ENCODE data around the gene BLOC1S4. TPM values are rescaled to one million over a fixed set of nuclear protein-coding genes. Genes with fewer than 3 reads are reported as not detected.
A peak's percentile ranks its signal among the peaks of the same experiment; 100 is the strongest.

The BLOC1S4 gene
- total and polyA plus RNA-seq, 2 experiments from 2014 or later, result 22.7 to 27.3 TPM

DNA sequence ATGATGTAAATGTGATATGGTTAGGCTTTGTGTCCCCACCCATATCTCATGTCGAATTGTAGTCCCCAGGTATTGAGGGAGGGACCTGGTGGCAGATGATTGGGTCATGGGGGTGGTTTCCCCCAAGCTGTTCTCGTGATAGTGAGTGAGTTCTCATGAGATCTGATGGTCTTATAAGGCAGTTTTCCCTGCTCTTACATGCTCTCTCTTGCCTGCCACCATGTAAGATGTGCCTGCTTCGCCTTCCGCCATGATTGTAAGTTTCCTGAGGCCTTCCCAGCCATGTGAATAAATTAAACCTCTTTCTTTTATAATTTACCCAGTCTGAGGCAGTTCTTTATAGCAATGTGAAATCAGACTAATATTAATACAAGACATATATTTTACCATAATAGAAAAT lies 23.9 kb downstream of the BLOC1S4 start:
- in situ Hi-C loops (cut with MboI), result no loop called here
- H3K4me3 ChIP-seq, result no peak overlapping the region
- H3K4me1 ChIP-seq (ENCODE audit: insufficient read depth), result no peaks in the 10 kb centered on the region
- no peak for DNase-seq
- no peaks in the 10 kb centered on the region for H3K27me3 ChIP-seq (replicated peaks; ENCODE audit: insufficient read depth)
- no peaks in the 10 kb centered on the region for H3F3A ChIP-seq (ENCODE audit: insufficient read depth)
- H3K9ac ChIP-seq, result no peak overlapping the region
- H3K27ac ChIP-seq, result no peak overlapping the region
- 58 to 63% methylated on average over 4 of the region's 4 CpGs for WGBS, 2 experiments (ENCODE audit: low coverage in 1 of 2, low lambda C conversion rate in 2 of 2, missing lambda C conversion rate in 2 of 2)
- H4K20me1 ChIP-seq (ENCODE audit: insufficient read depth), result no peaks in the 10 kb centered on the region
- TF ChIP-seq EZH2phosphoT487 (IDR thresholded peaks at IDR 0.05; ENCODE audit: insufficient read depth, low read depth), result no peak
- TF ChIP-seq EZH2 (IDR thresholded peaks at IDR 0.05; ENCODE audit: insufficient read depth, poor library complexity, severe bottlenecking), result no peak
- no peaks in the 10 kb centered on the region for H3K9me3 ChIP-seq (ENCODE audit: low read depth)
- H3K36me3 ChIP-seq (ENCODE audit: low read depth), result no peaks in the 10 kb centered on the region
- no peaks in the 10 kb centered on the region for H3K79me2 ChIP-seq (ENCODE audit: insufficient read depth)
- no peaks in the 10 kb centered on the region for H3K9me2 ChIP-seq (ENCODE audit: insufficient read depth)
- no peak overlapping the region for H2AFZ ChIP-seq
- no peak overlapping the region for H3K4me2 ChIP-seq (ENCODE audit: unreplicated experiment)

DNA sequence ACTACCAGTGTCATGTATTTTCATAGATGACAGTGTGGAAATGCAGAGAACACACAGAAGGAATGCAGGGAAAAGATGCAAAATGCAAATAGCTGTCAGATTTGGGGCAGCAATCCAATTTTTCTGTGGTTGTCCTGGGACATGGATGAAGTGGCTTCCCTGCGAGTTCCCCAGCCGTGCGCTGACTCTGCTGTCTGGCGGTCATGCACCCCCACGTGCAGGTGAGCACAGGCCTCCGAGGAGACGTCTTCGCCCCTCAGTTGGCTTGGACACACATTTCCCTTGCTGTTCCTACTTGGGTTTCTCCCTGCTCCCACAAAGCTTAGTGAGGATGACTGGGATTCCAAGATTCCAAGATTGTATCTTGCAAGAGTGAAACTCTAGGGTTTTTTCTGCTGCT lies 24.4 kb downstream of the BLOC1S4 start:
- no peaks in the 10 kb centered on the region for H3K79me2 ChIP-seq (ENCODE audit: insufficient read depth)
- no peak overlapping the region for H3K4me3 ChIP-seq
- TF ChIP-seq EZH2phosphoT487 (IDR thresholded peaks at IDR 0.05; ENCODE audit: insufficient read depth, low read depth), result no peak
- DNase-seq, result no peak
- in situ Hi-C loops (cut with MboI), result no loop called here
- H3K27ac ChIP-seq, result no peak overlapping the region
- no peak overlapping the region for H3K4me2 ChIP-seq (ENCODE audit: unreplicated experiment)
- H3K36me3 ChIP-seq (ENCODE audit: low read depth), result no peaks in the 10 kb centered on the region
- H3F3A ChIP-seq (ENCODE audit: insufficient read depth), result no peaks in the 10 kb centered on the region
- no peak overlapping the region for H3K9ac ChIP-seq
- no peaks in the 10 kb centered on the region for H4K20me1 ChIP-seq (ENCODE audit: insufficient read depth)
- 85 to 87% methylated on average over 8 of the region's 8 CpGs for WGBS, 2 experiments (ENCODE audit: low coverage in 1 of 2, low lambda C conversion rate in 2 of 2, missing lambda C conversion rate in 2 of 2)
- H3K27me3 ChIP-seq (replicated peaks; ENCODE audit: insufficient read depth), result no peaks in the 10 kb centered on the region
- H3K4me1 ChIP-seq (ENCODE audit: insufficient read depth), result no peaks in the 10 kb centered on the region
- no peaks in the 10 kb centered on the region for H3K9me3 ChIP-seq (ENCODE audit: low read depth)
- no peaks in the 10 kb centered on the region for H3K9me2 ChIP-seq (ENCODE audit: insufficient read depth)
- H2AFZ ChIP-seq, result no peak overlapping the region

DNA sequence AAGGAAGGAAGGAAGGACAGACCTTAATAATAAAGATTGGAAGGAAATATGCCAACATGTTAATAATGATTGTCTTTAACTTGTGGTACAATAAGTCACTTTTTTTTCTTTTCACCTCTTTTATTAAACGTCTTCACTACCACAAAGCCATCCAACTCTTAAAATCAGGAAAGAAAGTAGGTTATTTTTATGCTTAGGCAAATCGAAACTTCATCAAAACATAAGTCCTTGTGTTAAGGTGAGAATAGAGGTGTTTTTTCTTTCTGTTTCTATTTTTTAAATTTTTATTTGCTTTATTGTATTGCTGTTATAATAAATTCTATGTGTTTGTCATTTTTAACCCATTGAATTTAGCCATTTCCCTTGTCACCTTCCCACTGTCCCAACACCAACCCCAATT lies 26.5 kb downstream of the BLOC1S4 start:
- WGBS, 2 experiments (ENCODE audit: low coverage in 1 of 2, low lambda C conversion rate in 2 of 2, missing lambda C conversion rate in 2 of 2), result 66 to 68% methylated on average over 2 of the region's 2 CpGs
- Histone ChIP-seq H3K4me2 (ENCODE audit: unreplicated experiment) (no peak overlapping the region), H3F3A (ENCODE audit: insufficient read depth) (no peaks in the 10 kb centered on the region)

DNA sequence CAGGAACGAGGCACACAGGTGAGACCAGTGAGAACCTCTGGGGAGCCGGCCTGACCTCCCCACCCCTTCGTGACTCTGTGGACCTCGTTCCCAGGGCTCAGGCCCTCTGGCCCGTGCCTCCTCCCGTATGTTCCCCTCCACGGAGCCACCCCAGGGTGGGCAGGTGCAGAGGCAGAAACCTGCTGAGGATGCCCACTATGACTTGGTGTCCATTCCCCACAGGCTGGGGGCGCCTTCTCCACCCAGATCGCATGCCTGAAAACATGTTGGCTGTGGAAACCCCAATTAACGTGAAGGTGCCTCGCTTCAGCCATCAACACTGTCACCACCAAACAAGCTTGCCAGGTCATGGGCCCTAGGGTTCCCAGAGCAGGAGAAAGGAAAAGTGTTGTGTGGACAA lies 27.0 kb downstream of the BLOC1S4 start:
- Histone ChIP-seq H3K79me2 (ENCODE audit: insufficient read depth) (no peaks in the 10 kb centered on the region), H3K9ac (no peak overlapping the region), H3K27me3 (replicated peaks; ENCODE audit: insufficient read depth) (no peaks in the 10 kb centered on the region), H3K9me3 (ENCODE audit: low read depth) (no peaks in the 10 kb centered on the region), H2AFZ (no peak overlapping the region), H3K4me1 (ENCODE audit: insufficient read depth) (0 out of 2 replicates have a peak, but pooled peaks cover 5% of the 10 kb centered on the region), H3K4me3 (no peak overlapping the region), H4K20me1 (ENCODE audit: insufficient read depth) (no peaks in the 10 kb centered on the region), H3K9me2 (ENCODE audit: insufficient read depth) (no peaks in the 10 kb centered on the region), H3K36me3 (ENCODE audit: low read depth) (no peaks in the 10 kb centered on the region), H3F3A (ENCODE audit: insufficient read depth) (no peaks in the 10 kb centered on the region), H3K27ac (no peak overlapping the region), H3K4me2 (ENCODE audit: unreplicated experiment) (no peak overlapping the region)
- TF ChIP-seq EZH2 (IDR thresholded peaks at IDR 0.05; ENCODE audit: insufficient read depth, poor library complexity, severe bottlenecking), result no peak
- WGBS, 2 experiments (ENCODE audit: low coverage in 1 of 2, low lambda C conversion rate in 2 of 2, missing lambda C conversion rate in 2 of 2), result 74 to 76% methylated on average over 11 of the region's 11 CpGs
- in situ Hi-C loops (cut with MboI), result no loop called here
- no peak for DNase-seq

More for the DNA sequence above, 26.5 kb downstream of the BLOC1S4 start:
- no peaks in the 10 kb centered on the region for H3K79me2 ChIP-seq (ENCODE audit: insufficient read depth)
- in situ Hi-C loops (cut with MboI), result no loop called here
- no peak for TF ChIP-seq EZH2phosphoT487 (IDR thresholded peaks at IDR 0.05; ENCODE audit: insufficient read depth, low read depth)
- TF ChIP-seq EZH2 (IDR thresholded peaks at IDR 0.05; ENCODE audit: insufficient read depth, poor library complexity, severe bottlenecking), result no peak
- no peak overlapping the region for H3K9ac ChIP-seq
- DNase-seq, result no peak
- 0 out of 2 replicates have a peak, but pooled peaks cover 3% of the 10 kb centered on the region for H3K4me1 ChIP-seq (ENCODE audit: insufficient read depth)
- H4K20me1 ChIP-seq (ENCODE audit: insufficient read depth), result no peaks in the 10 kb centered on the region
- no peaks in the 10 kb centered on the region for H3K27me3 ChIP-seq (replicated peaks; ENCODE audit: insufficient read depth)
- H3K36me3 ChIP-seq (ENCODE audit: low read depth), result no peaks in the 10 kb centered on the region
- no peaks in the 10 kb centered on the region for H3K9me3 ChIP-seq (ENCODE audit: low read depth)
- no peak overlapping the region for H2AFZ ChIP-seq
- H3K4me3 ChIP-seq, result no peak overlapping the region
- H3K27ac ChIP-seq, result no peak overlapping the region
- H3K9me2 ChIP-seq (ENCODE audit: insufficient read depth), result no peaks in the 10 kb centered on the region

DNA sequence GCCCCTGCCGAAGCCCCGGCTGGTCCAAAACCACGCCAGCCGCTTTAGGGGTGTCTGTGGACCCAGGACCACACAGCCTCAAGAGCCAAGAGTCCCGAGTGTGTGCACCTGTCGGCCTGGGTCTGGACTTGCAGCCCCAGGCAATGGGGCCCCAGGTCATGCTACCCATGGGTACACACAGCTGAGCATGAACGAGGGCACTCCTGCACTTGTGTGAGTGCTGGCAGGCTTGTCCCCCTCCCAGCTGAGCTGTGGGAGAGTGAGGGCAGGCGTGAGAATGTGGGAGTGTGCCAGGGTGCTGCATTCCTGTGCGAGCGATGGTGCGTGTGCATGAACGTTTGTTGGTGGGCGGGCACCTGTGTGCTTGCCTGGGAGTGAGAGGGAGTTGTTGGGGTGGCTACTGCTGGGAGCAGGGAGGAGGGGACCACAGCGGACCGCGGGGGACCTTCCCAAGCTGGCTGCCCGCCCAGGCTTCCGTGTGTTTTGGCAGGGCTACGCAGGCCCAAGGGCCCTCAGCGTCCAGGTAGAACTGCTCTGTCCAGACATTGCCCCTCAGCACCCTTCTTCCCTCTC lies 30.8 kb downstream of the BLOC1S4 start:
- Histone ChIP-seq H3K9ac (no peak overlapping the region), H3K9me2 (ENCODE audit: insufficient read depth) (no peaks in the 10 kb centered on the region), H3K9me3 (ENCODE audit: low read depth) (no peaks in the 10 kb centered on the region), H4K20me1 (ENCODE audit: insufficient read depth) (no peaks in the 10 kb centered on the region), H3F3A (ENCODE audit: insufficient read depth) (no peaks in the 10 kb centered on the region), H2AFZ (0 out of 2 replicates have a peak overlapping the region, but pooled peaks have one; percentile 57), H3K36me3 (ENCODE audit: low read depth) (no peaks in the 10 kb centered on the region), H3K4me1 (ENCODE audit: insufficient read depth) (peaks cover 11% of the 10 kb centered on the region), H3K27ac (no peak overlapping the region), H3K27me3 (replicated peaks; ENCODE audit: insufficient read depth) (no peaks in the 10 kb centered on the region), H3K79me2 (ENCODE audit: insufficient read depth) (no peaks in the 10 kb centered on the region), H3K4me3 (no peak overlapping the region), H3K4me2 (ENCODE audit: unreplicated experiment) (no peak overlapping the region)
- no peak for DNase-seq
- TF ChIP-seq EZH2 (IDR thresholded peaks at IDR 0.05; ENCODE audit: insufficient read depth, poor library complexity, severe bottlenecking), result no peak
- TF ChIP-seq EZH2phosphoT487 (IDR thresholded peaks at IDR 0.05; ENCODE audit: insufficient read depth, low read depth), result no peak
- in situ Hi-C loops (cut with MboI), result no loop called here
- 82 to 88% methylated on average over 14 to 20 of the region's 20 CpGs for WGBS, 2 experiments (ENCODE audit: low coverage in 1 of 2, low lambda C conversion rate in 2 of 2, missing lambda C conversion rate in 2 of 2)

Data from GM23248 (cell line).